OCI-LY3 (cell line): ENCODE results near the gene VEZT.

Source experiments
- H2AFZ ChIP-seq: fragments of 200-600, 300-600 bp; shearing (Covaris generic); 2 replicates; pipeline ENCODE4 v1.6.0; 2014; ENCODE audit warnings: antibody characterized with exemption, low read depth, low read length
- H3K27ac ChIP-seq: fragments of 200-600, 300-600 bp; sonication (generic); 2 replicates; pipeline ENCODE4 v1.5.1; 2014; ENCODE audit warnings: mild to moderate bottlenecking, low read length, moderate library complexity, mixed read lengths
- H3K27me3 ChIP-seq: fragments of 200-600, 300-600 bp; sonication (generic); 2 replicates; pipeline ENCODE4 v1.6.1; 2014; ENCODE audit warnings: low read depth, low read length, mixed read lengths
- H3K36me3 ChIP-seq: fragments of 200-600, 300-600 bp; sonication (generic); replicated peaks from 2 replicates; pipeline ENCODE3; 2014; ENCODE audit warnings: low read depth, low read length, mixed read lengths
- H3K4me1 ChIP-seq: fragments of 300-600, 200-600 bp; sonication (generic); 2 replicates; pipeline ENCODE4 v1.6.1; 2014; ENCODE audit warnings: low read length, mixed read lengths
- H3K4me2 ChIP-seq: fragments of 200-600, 300-600 bp; sonication (generic); 2 replicates; pipeline ENCODE4 v1.6.1; 2014; ENCODE audit warnings: low read length, mixed read lengths
- H3K4me3 ChIP-seq: fragments of 300-600, 200-600 bp; sonication (generic); 2 replicates; pipeline ENCODE4 v1.5.1; 2014; ENCODE audit warnings: antibody characterized with exemption, mild to moderate bottlenecking, low read length, moderate library complexity
- H3K79me2 ChIP-seq: fragments of 300-600, 200-600 bp; shearing (Covaris generic); 2 replicates; pipeline ENCODE4 v1.6.1; 2014; ENCODE audit warnings: mild to moderate bottlenecking, low read length, mixed read lengths
- H3K9ac ChIP-seq: fragments of 300-600, 200-600 bp; shearing (Covaris generic); 2 replicates; pipeline ENCODE4 v1.6.0; 2014; ENCODE audit warnings: mild to moderate bottlenecking, low read length, moderate library complexity
- H3K9me3 ChIP-seq: fragments of 200-600, 300-600 bp; shearing (Covaris generic); 2 replicates; pipeline ENCODE4 v1.6.1; 2014; ENCODE audit warnings: low read length, mixed read lengths; ENCODE audit not compliant: insufficient read depth
- H4K20me1 ChIP-seq: fragments of 200-600, 300-600 bp; sonication (generic); 2 replicates; pipeline ENCODE4 v1.6.1; 2016; ENCODE audit warnings: low read length, mixed read lengths; ENCODE audit not compliant: insufficient read depth
- CTCF ChIP-seq: fragments of 200-600, 300-600 bp; sonication (generic); IDR thresholded peaks from 2 replicates; pipeline ENCODE4 v1.5.1; 2014; ENCODE audit warnings: antibody characterized with exemption, low read length, low read depth
- EZH2phosphoT487 ChIP-seq: fragments of 200-600 bp; shearing (Covaris generic); IDR thresholded peaks from 2 replicates; pipeline ENCODE4 v1.6.1; 2018; ENCODE audit warnings: antibody characterized with exemption, mixed run types, low read depth

Gene VEZT

GRCh38 chr12:95339086-95339788, 121.6 kb downstream of the VEZT start:
- H3K9ac ChIP-seq = no peak overlapping the region
- no peak overlapping the region for H3K4me3 ChIP-seq
- no peak overlapping the region for H2AFZ ChIP-seq
- H3K4me2 ChIP-seq = no peak overlapping the region
- no peak overlapping the region for H3K27ac ChIP-seq
- H4K20me1 ChIP-seq = no peaks in the 10 kb centered on the region
- peaks cover 4% of the 10 kb centered on the region; the same call in 1 of the 2 replicates for H3K27me3 ChIP-seq
- H3K4me1 ChIP-seq = no peaks in the 10 kb centered on the region
- TF ChIP-seq CTCF (no peak), EZH2phosphoT487 (no peak)
- no peaks in the 10 kb centered on the region for H3K9me3 ChIP-seq
- no peaks in the 10 kb centered on the region for H3K36me3 ChIP-seq
- no peaks in the 10 kb centered on the region for H3K79me2 ChIP-seq

- H3K36me3 ChIP-seq = no peaks in the 10 kb centered on the region
- TF ChIP-seq CTCF = no peak
- no peak for TF ChIP-seq EZH2phosphoT487
- peaks cover 4% of the 10 kb centered on the region; the same call in 1 of the 2 replicates for H3K27me3 ChIP-seq
- H3K4me1 ChIP-seq = no peaks in the 10 kb centered on the region
- no peak overlapping the region for H3K4me3 ChIP-seq
- no peak overlapping the region for H2AFZ ChIP-seq
- no peak overlapping the region for H3K9ac ChIP-seq
- H3K79me2 ChIP-seq = no peaks in the 10 kb centered on the region
- H3K4me2 ChIP-seq = no peak overlapping the region
- no peaks in the 10 kb centered on the region for H4K20me1 ChIP-seq
- H3K27ac ChIP-seq = no peak overlapping the region
- H3K9me3 ChIP-seq = no peaks in the 10 kb centered on the region
These were observed 124.4 kb downstream of the VEZT start for GRCh38 chr12:95342008-95342407.

GRCh38 chr12:95343461-95344230, 126.0 kb downstream of the VEZT start:
- Histone ChIP-seq H4K20me1 (no peaks in the 10 kb centered on the region), H3K4me1 (no peaks in the 10 kb centered on the region), H2AFZ (no peak overlapping the region), H3K4me2 (no peak overlapping the region), H3K4me3 (no peak overlapping the region), H3K9ac (no peak overlapping the region), H3K27me3 (peaks cover 10% of the 10 kb centered on the region; the same call in 1 of the 2 replicates), H3K27ac (no peak overlapping the region), H3K79me2 (no peaks in the 10 kb centered on the region), H3K36me3 (no peaks in the 10 kb centered on the region), H3K9me3 (no peaks in the 10 kb centered on the region)
- TF ChIP-seq CTCF (no peak), EZH2phosphoT487 (no peak)

- Histone ChIP-seq H3K27me3 (peaks cover 19% of the 10 kb centered on the region), H2AFZ (no peak overlapping the region), H3K4me2 (peak overlapping the region; percentile 29), H3K9me3 (no peaks in the 10 kb centered on the region), H4K20me1 (no peaks in the 10 kb centered on the region), H3K4me3 (no peak overlapping the region), H3K4me1 (peaks cover 9% of the 10 kb centered on the region; the same call in 1 of the 2 replicates), H3K36me3 (no peaks in the 10 kb centered on the region), H3K27ac (no peak overlapping the region), H3K79me2 (no peaks in the 10 kb centered on the region), H3K9ac (no peak overlapping the region)
- no peak for TF ChIP-seq CTCF
- TF ChIP-seq EZH2phosphoT487 = no peak
These were observed 131.7 kb downstream of the VEZT start for GRCh38 chr12:95349291-95349690.
